HG03039 (cell line): ENCODE results near the gene TAP1.

Experiments used
- ATAC-seq: cut with Tn5 transposase; IDR thresholded peaks from one replicate; pipeline ENCODE4 v1.9.1; 2021; ENCODE audit warnings: mild to moderate bottlenecking, moderate library complexity; ENCODE audit not compliant: unreplicated experiment

Gene TAP1

GRCh38 chr6:32842690-32843089 lies 10.8 kb downstream of the TAP1 start:
- ATAC-seq = no peak

DNA sequence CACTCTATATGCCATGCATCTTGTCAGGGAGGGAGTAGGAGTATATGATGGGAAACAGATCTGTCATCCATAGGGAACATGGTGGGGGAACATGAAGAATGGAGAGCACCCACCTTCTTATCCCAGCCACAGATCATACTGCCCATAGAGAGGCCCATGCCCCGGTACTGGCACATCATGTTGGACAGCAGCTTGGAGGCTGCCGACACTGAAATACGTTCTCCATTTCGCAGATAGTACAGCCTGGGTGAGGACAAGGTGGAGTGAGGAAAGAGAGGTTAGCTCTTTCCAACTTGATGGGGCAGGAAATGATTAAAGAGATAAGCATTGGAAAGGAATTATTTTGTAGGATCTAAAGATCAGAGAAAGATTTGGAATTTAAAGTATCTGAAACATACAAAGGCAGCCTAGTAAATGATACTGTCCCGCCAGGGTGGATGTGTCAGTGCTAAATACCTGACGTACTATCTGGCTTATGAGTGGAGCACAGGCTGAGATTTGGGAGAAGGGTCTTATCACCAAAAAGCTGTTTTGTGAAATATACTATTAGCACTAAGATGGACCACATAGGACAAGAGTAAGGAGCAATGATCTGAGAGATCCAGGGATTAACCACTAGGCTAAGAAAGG lies 11.4 kb downstream of the TAP1 start:
- no peak for ATAC-seq

- no peak for ATAC-seq
These were observed 12.8 kb downstream of the TAP1 start for GRCh38 chr6:32840604-32841246.

DNA sequence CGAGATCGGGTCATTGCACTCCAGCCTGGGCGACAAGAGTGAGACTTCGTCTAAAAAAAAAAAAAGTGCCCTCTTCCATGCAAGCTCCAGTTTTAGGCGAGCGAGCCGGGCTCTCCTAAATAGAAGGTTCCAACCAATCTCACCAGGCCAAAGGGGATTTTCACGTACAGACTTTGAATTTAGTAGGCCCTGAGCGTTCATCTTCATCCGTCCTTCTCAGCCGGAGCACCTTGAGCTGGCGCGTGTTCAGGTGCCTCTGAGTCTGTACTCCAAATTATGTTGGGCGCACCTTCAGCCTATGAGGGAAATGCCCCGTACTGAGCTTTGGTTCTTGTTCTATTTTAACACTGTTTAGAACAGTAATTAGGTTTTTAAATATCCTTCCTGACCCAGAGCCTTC lies 14.1 kb downstream of the TAP1 start:
- no peak for ATAC-seq

- peak; percentile 75 for ATAC-seq
These were observed 15.2 kb downstream of the TAP1 start, which contains the start of gene TAP2 for GRCh38 chr6:32838114-32838958. TAP2 (minus strand) TSS chr6:32838739; CDS start chr6:32838233, 506 bp downstream.

- ATAC-seq = no peak
These were observed 15.8 kb downstream of the TAP1 start for GRCh38 chr6:32837651-32838113.

GRCh38 chr6:32836873-32837272 lies 16.6 kb downstream of the TAP1 start:
- ATAC-seq = no peak

DNA sequence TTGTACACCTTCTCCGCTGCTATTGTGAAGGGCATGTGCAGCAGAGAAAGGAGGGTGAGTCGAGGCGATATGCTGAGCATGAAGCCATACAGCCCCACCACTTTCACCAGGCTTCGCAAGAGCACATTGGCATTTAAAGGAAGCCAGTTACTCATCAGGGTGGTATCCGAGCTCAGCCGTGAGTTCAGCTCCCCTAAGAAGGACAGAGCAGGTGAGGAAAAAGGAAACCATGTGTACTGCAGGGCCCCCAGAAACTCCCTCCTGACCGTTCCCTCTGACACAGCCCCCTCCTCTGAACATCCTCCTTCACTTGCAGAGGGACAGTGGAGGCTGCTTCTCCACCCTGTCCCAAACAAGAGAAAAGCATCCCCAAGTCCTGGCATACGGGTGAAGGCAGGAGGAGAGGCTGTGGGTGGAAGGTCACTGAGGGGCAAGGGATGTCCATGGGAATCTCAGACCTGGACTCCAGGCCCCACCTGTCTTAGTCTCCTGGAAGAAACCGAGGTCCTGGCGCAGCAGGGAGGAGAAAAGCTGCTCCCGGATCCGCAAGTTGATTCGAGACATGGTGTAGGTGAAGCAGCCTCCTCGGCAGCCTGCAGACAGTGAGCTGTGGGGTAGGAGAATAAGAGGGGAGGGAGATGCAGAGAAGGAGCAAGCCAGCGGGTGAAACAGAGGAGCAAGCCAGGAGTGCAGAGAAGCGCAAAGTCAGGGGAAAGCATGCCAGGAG lies 18.2 kb downstream of the TAP1 start:
- ATAC-seq = no peak

DNA sequence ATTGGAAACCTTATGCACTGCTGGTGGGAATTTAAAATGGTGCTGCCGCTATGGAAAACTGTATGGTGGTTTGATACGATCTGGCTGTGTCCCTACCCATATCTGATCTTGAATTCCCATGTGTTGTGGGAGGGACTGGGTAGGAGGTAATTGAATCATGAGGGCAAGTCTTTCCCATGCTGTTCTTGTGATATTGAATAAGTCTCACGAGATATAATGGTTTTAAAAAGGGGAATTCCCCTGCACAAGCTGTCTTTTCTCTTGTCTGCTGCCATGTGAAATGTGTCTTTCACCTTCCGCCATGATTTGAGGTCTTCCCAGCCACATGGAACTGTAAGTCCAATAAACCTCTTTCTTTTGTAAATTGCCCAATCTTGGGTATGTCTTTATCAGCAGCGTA lies 19.8 kb downstream of the TAP1 start:
- ATAC-seq = no peak

GRCh38 chr6:32832535-32832934 lies 21.0 kb downstream of the TAP1 start:
- ATAC-seq = no peak

DNA sequence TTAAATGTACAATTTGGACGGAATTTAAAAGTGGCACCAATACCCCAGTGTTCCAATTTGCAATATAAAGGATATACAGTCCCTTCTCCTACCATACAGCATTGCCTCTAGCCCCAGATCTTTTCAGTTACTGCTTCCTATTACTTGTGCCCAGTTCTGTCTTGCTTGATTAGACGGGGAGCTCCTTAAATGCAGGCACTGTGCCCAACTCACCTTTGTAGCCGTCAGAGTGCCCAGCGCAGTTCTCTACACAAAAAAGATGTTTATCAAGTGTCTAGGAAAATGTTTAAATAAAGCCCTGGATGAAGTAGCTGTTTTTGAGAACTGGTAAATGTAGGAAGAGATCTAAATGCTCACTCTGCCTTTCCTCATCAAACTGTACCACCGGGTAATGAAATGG lies 22.6 kb downstream of the TAP1 start:
- ATAC-seq = no peak

GRCh38 chr6:32830017-32830416 lies 23.5 kb downstream of the TAP1 start:
- no peak for ATAC-seq

DNA sequence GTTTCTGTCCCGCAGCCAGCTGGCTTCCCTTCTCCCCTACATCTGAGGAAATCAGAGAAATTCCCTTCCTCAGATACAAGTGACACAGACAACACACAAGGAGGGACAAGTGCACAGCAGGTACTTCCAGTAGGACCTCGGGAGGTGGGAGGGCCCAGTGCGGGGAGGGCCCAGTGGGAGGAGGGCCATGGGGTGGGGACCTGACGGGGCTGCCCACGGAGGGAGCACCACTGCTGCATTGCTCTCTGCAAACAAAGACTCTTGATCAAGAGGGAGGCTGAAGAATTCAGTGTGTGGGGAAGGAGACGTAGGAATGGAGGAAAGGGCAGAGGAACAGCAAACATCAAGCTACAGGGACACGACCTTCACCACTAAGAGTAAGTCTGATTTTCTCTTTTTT lies 24.0 kb downstream of the TAP1 start:
- ATAC-seq = no peak

- ATAC-seq = no peak
These were observed 26.5 kb downstream of the TAP1 start for GRCh38 chr6:32827025-32827424.

DNA sequence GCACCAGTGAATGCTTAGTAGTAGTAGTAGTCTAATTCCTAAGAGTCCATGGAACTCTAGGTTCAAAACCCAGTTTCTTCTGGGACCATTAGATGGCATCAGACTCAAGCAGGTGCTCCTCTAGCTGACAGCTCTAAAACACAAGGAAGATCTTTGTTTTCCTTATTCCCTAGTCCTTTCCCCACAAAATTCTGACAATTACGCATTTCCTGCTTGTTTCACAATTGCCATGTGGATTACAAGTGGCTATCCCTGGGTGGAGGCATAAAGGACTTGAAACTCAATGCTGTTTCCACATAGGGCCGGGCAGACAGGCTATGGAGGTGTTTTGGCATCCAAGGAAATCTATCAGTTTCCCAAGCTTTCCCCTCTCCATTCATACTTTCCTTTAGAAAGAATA lies 27.5 kb downstream of the TAP1 start:
- no peak for ATAC-seq

DNA sequence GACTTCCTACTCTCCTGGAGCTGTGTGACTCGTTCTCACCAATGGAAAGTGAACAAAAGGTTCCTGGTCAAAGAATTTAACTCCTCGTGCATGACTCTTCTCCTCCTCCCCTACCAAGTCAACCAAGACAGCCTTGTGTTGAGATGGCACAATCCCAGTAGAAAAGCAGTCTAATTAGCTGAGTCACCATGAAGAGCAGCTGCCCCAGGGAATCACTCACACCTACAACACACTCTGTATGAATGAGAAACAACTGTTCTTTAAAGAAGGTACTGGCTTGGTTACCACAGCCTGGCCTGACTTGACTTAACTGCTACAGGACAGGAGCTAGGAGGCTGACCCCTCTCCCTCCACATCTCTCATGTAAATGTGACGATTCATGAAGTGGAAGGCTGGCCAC lies 33.8 kb downstream of the TAP1 start:
- no peak for ATAC-seq

- no peak for ATAC-seq
These were observed 34.6 kb downstream of the TAP1 start for GRCh38 chr6:32818867-32819266.

GRCh38 chr6:32816746-32817204 lies 36.7 kb downstream of the TAP1 start, which contains the start of gene HLA-DOB:
HLA-DOB (minus strand) TSS chr6:32817002; CDS start chr6:32816951, 51 bp downstream.
- ATAC-seq = no peak

- ATAC-seq = no peak
These were observed 37.5 kb downstream of the TAP1 start for GRCh38 chr6:32815996-32816395.

- ATAC-seq = no peak
These were observed 38.4 kb downstream of the TAP1 start for GRCh38 chr6:32815115-32815514.

DNA sequence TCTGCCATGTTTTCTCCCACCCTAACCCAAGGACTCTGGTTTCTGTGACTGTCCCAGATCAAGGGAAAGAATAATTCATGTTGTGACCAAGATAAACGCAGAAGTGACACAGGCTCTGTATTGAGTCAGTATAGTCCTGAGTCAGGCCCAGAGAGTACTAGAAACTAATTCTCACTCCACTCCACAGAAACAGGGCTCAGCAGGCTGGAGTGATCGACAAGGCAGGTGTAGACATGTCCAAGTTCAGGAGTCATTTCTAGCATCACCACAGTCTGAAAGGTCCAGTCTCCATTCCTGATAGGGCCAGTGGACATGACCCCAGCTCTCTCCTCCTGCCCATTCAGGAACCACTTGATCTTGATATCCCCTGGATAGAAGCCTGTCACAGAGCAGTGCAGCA lies 39.4 kb downstream of the TAP1 start:
- ATAC-seq = no peak
